Ovary (tissue), 3 donors: ENCODE results near the gene MROH9.

Source experiments
- CTCF ChIP-seq, 3 donors: fragments of 450-650 bp in 2 of 3; fragments of 200-600 bp in 1 of 3; IDR thresholded peaks; one replicate each; pipeline versions ENCODE4 v1.5.1 to v1.8.0; 2016 to 2022; ENCODE audit warnings: antibody characterized with exemption in 3 of 3, mild to moderate bottlenecking in 1 of 3
- POLR2A ChIP-seq: fragments of 450-650 bp; IDR thresholded peaks from one replicate; pipeline ENCODE4 v1.6.1; 2017; ENCODE audit warnings: antibody characterized with exemption, mild to moderate bottlenecking, moderate library complexity
- donor health status: DM: no; HTN: no; CAD: no.

- no peak for TF ChIP-seq CTCF (IDR thresholded peaks at IDR 0.05)
- no peak for TF ChIP-seq POLR2A
Measured at GRCh38 chr1:171083222-171083621, 147.9 kb downstream of the MROH9 start.
